Stomach (tissue), 9 donors: Measurements from ENCODE around the gene MTCL1. TPM values are rescaled to one million over a fixed set of nuclear protein-coding genes. Genes with fewer than 3 reads are reported as not detected.
A peak's percentile ranks its signal among the peaks of the same experiment; 100 is the strongest.

ENCODE experiments used
- DNase-seq, 2 donors: peaks; one replicate each; pipeline versions ENCODE4 v3.0.0 to v3.0.0-alpha.2; 2013 to 2019
- H3K27ac ChIP-seq, 5 donors: fragments of 200-600 bp in 4 of 5; sonication (generic) in 4 of 5; one replicate each; pipeline ENCODE4 v1.5.1; 2013 to 2019; ENCODE audit warnings: mild to moderate bottlenecking in 1 of 5, moderate library complexity in 1 of 5
- H3K27me3 ChIP-seq, 3 donors: fragments of 200-600 bp; sonication (generic); one replicate each; pipeline ENCODE4 v1.5.1; 2017 to 2019; ENCODE audit warnings: mixed run types in 1 of 3
- H3K36me3 ChIP-seq, 4 donors: fragments of 200-600 bp; sonication (generic); 1 replicate in 3 of 4; 2 replicates in 1 of 4; pipeline ENCODE4 v1.5.1; 2016 to 2019
- H3K4me1 ChIP-seq, 4 donors: fragments of 200-600 bp; sonication (generic); one replicate each; pipeline ENCODE4 v1.5.1; 2016 to 2019
- H3K4me3 ChIP-seq, 4 donors: fragments of 200-600 bp; sonication (generic) in 3 of 4; one replicate each; pipeline ENCODE4 v1.5.1; 2016 to 2019; ENCODE audit warnings: mild to moderate bottlenecking in 1 of 4
- H3K9me3 ChIP-seq, 4 donors: fragments of 200-600 bp; sonication (generic); one replicate each; pipeline ENCODE4 v1.5.1; 2016 to 2019
- EP300 ChIP-seq: sonication (generic); formaldehyde crosslinking; IDR thresholded peaks from one replicate; pipeline ENCODE4 v1.6.1; 2017; ENCODE audit warnings: antibody characterized with exemption
- POLR2A ChIP-seq, 4 donors: fragments of 450-650 bp; IDR thresholded peaks; one replicate each; pipeline ENCODE4 v1.6.1; 2016; ENCODE audit warnings: antibody characterized with exemption in 4 of 4, control low read depth in 2 of 4, mild to moderate bottlenecking in 1 of 4, moderate library complexity in 1 of 4
- POLR2AphosphoS5 ChIP-seq, 3 donors: sonication (generic); formaldehyde crosslinking; IDR thresholded peaks; one replicate each; pipeline ENCODE4 v1.6.1; 2016; ENCODE audit warnings: antibody characterized with exemption in 3 of 3
- WGBS, 5 donors: extraction: QIAGEN DNeasy Blood & Tissue Kit in 3 of 5; methylation state at CpG; one replicate each; pipeline versions ENCODE4 v1.1.5 to v1.1.7; 2013 to 2018; 5-methylcytosine and 5-hydroxymethylcytosine counted together
- intact Hi-C: fragments of 100-400 bp; cut with DNase I; formaldehyde crosslinking; loops from one replicate; pipeline ENCODE4 v1.15.1; 2023; ENCODE audit warnings: low total_unique reads
- polyA plus RNA-seq, 3 donors: library from polyadenylated mRNA; stranded (reverse); fragments of 200-250 nt; gene quantifications; one replicate each; pipeline ENCODE4 v1.2.3, GENCODE V29; 2013
- total RNA-seq, 5 donors: library from RNA; depleted of rRNA; stranded (reverse); fragments of >200 nt; gene quantifications; one replicate each; pipeline versions ENCODE4 v1.1.0 to v1.2.3, GENCODE V29; 2014 to 2016
- TF ChIP-seq, protein P1 (sequence below), 7 experiments: fragments of 450-650 bp in 4 of 7; fragments of 200-600 bp in 3 of 7; sonication (generic) in 3 of 7; IDR thresholded peaks; one replicate each; pipeline ENCODE4 v1.5.1; 2016 to 2019; ENCODE audit warnings: antibody characterized with exemption in 7 of 7, control low read depth in 2 of 7, mild to moderate bottlenecking in 1 of 7
- donor health status: healthy with polysubstance abuse.
- donor health status: Bipolar disorder and iron deficiency.
- donor health status: healthy.

Gene MTCL1
- total and polyA plus RNA-seq, 8 donors = 2.3 to 225 (median 20.5) TPM

GRCh38 chr18:8657873-8658470 lies 47.4 kb upstream of the MTCL1 start:
- intact Hi-C loops = loop anchor here (10.0 kb wide), 1 partner anchor 327 kb away; no protein-coding TSS in a partner anchor
- Histone ChIP-seq H3K27me3 (peaks cover 0 to 4% (median 0%) of the 10 kb centered on the region in 3 donors), H3K27ac (no peak overlapping the region), H3K36me3 (no peaks in the 10 kb centered on the region), H3K4me3 (no peak overlapping the region), H3K9me3 (no peaks in the 10 kb centered on the region), H3K4me1 (peaks cover 0 to 12% (median 6%) of the 10 kb centered on the region in 4 donors)
- no peak for TF ChIP-seq EP300
- TF ChIP-seq, protein P1, sequence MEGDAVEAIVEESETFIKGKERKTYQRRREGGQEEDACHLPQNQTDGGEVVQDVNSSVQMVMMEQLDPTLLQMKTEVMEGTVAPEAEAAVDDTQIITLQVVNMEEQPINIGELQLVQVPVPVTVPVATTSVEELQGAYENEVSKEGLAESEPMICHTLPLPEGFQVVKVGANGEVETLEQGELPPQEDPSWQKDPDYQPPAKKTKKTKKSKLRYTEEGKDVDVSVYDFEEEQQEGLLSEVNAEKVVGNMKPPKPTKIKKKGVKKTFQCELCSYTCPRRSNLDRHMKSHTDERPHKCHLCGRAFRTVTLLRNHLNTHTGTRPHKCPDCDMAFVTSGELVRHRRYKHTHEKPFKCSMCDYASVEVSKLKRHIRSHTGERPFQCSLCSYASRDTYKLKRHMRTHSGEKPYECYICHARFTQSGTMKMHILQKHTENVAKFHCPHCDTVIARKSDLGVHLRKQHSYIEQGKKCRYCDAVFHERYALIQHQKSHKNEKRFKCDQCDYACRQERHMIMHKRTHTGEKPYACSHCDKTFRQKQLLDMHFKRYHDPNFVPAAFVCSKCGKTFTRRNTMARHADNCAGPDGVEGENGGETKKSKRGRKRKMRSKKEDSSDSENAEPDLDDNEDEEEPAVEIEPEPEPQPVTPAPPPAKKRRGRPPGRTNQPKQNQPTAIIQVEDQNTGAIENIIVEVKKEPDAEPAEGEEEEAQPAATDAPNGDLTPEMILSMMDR (IDR thresholded peaks at IDR 0.05) = no peak
- no peak for TF ChIP-seq POLR2AphosphoS5 (IDR thresholded peaks at IDR 0.05)
- TF ChIP-seq POLR2A (IDR thresholded peaks at IDR 0.05) = no peak
- WGBS, 5 donors = 46 to 69% (median 60%) methylated on average over 14 of the region's 14 CpGs
- peak in 1 of 2 donors; percentile 73 for DNase-seq

- TF ChIP-seq POLR2AphosphoS5 (IDR thresholded peaks at IDR 0.05) (no peak), EP300 (no peak), POLR2A (IDR thresholded peaks at IDR 0.05) (no peak)
- TF ChIP-seq, protein P1 (IDR thresholded peaks at IDR 0.05) = no peak
- no peaks in the 10 kb centered on the region for H3K9me3 ChIP-seq
- H3K36me3 ChIP-seq = no peaks in the 10 kb centered on the region
- intact Hi-C loops = loop anchor here (10.0 kb wide), 1 partner anchor 326 kb away; no protein-coding TSS in a partner anchor
- no peak overlapping the region for H3K4me3 ChIP-seq
- DNase-seq = no peak
- WGBS, 5 donors = 91 to 95% (median 94%) methylated on average over 31 of the region's 31 CpGs
- H3K4me1 ChIP-seq = peaks cover 0 to 12% (median 6%) of the 10 kb centered on the region in 4 donors
- H3K27ac ChIP-seq = no peak overlapping the region
- peaks cover 0 to 5% (median 0%) of the 10 kb centered on the region in 3 donors for H3K27me3 ChIP-seq
Measured at GRCh38 chr18:8658858-8659485, 46.4 kb upstream of the MTCL1 start.

DNA sequence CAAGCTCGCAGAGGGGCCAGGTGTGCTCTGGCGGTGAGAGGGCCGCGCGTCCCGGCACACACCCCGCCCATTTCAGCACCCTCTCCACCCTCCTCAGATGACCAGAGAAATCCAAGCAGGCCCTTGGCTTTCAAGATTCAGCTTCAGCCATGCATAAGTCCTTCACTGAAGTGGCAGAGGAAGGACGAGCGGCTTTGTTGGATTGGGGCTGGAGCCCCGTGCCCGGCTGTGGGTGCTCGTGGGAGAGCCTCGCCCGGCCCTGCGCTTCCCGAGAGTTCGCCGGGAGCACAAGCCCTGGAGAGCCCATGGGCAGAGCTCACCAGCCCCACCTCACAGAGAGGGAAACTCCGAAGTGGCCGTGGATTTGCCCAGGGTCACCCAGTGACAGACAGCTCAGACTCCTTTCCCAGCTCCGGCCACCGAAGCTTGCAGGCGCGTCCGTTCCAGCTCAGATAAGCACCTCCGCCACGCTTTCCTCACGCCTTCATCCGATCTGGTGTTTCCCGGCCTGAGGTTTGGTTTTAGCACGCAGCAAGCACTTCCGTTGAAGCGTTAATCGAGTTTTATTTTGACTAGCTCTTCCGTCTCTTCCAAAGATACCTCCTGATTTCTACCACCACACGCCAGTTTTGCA lies 45.6 kb upstream of the MTCL1 start:
- intact Hi-C loops = loop anchor here (10.0 kb wide), 1 partner anchor 325 kb away; no protein-coding TSS in a partner anchor
- H3K36me3 ChIP-seq = no peaks in the 10 kb centered on the region
- no peaks in the 10 kb centered on the region for H3K9me3 ChIP-seq
- peaks cover 0 to 12% (median 5%) of the 10 kb centered on the region in 4 donors for H3K4me1 ChIP-seq
- DNase-seq = no peak
- TF ChIP-seq POLR2A (IDR thresholded peaks at IDR 0.05) = no peak
- TF ChIP-seq, protein P1 (IDR thresholded peaks at IDR 0.05) = no peak
- no peak for TF ChIP-seq POLR2AphosphoS5 (IDR thresholded peaks at IDR 0.05)
- no peak for TF ChIP-seq EP300
- H3K4me3 ChIP-seq = no peak overlapping the region
- no peak overlapping the region for H3K27ac ChIP-seq
- 84 to 96% (median 94%) methylated on average over 15 to 36 of the region's 36 CpGs for WGBS, 5 donors
- peaks cover 0 to 5% (median 0%) of the 10 kb centered on the region in 3 donors for H3K27me3 ChIP-seq

- peaks cover 0 to 5% (median 0%) of the 10 kb centered on the region in 3 donors for H3K27me3 ChIP-seq
- WGBS, 5 donors = 89 to 95% (median 92%) methylated on average over 5 of the region's 5 CpGs
- intact Hi-C loops = no loop called here
- no peaks in the 10 kb centered on the region for H3K9me3 ChIP-seq
- TF ChIP-seq POLR2A (IDR thresholded peaks at IDR 0.05) (no peak), POLR2AphosphoS5 (IDR thresholded peaks at IDR 0.05) (no peak), EP300 (no peak)
- TF ChIP-seq, protein P1 (IDR thresholded peaks at IDR 0.05) = no peak
- no peaks in the 10 kb centered on the region for H3K36me3 ChIP-seq
- no peak overlapping the region for H3K4me3 ChIP-seq
- H3K4me1 ChIP-seq = peaks cover 0 to 12% (median 5%) of the 10 kb centered on the region in 4 donors
- no peak overlapping the region for H3K27ac ChIP-seq
- DNase-seq = no peak
Measured at GRCh38 chr18:8660316-8660715, 45.0 kb upstream of the MTCL1 start.
